IMR-90 (cell line): ENCODE data around the gene GTPBP6. TPM values are rescaled to one million over a fixed set of nuclear protein-coding genes. Genes with fewer than 3 reads are reported as not detected.

Experiments
- ATAC-seq: fragments of 200-7000 bp; cut with Tn5 transposase; 2 replicates; pipeline ENCODE4 v1.9.1; 2020; ENCODE audit warnings: low read depth, mild to moderate bottlenecking, moderate library complexity
- BruUV-seq: library from RNA; stranded (reverse); fragments of 400-500 nt; replicated peaks from 2 replicates; lab custom pipeline; 2021; lab: Mats Ljungman, UMichigan
- CTCF ChIA-PET: fragments of 300-600 bp; formaldehyde crosslinking; extraction: SDS; loops from one replicate; lab custom pipeline; 2021; ENCODE audit warnings: antibody characterized with exemption; lab: Yijun Ruan, JAX
- POLR2A ChIA-PET: fragments of 300-600 bp; sonication (Branson Sonifier 250); formaldehyde crosslinking; loops from one replicate; lab custom pipeline; 2022; ENCODE audit warnings: antibody characterized with exemption; ENCODE audit not compliant: unreplicated experiment; lab: Charles Lee
- DNase-seq: peaks from one replicate; pipeline ENCODE4 v3.0.0; 2013
- H2AFZ ChIP-seq: replicated peaks from 2 replicates; pipeline ENCODE3; 2013; ENCODE audit warnings: low read length, mild to moderate bottlenecking; ENCODE audit not compliant: poor library complexity
- H2AK5ac ChIP-seq: 2 replicates; pipeline ENCODE4 v1.6.1; 2013; ENCODE audit warnings: low read depth, low read length, inconsistent platforms
- H2AK9ac ChIP-seq: replicated peaks from 2 replicates; pipeline ENCODE3; 2013; ENCODE audit warnings: mild to moderate bottlenecking, low read depth, low read length, moderate library complexity; ENCODE audit not compliant: poor library complexity
- H2BK120ac ChIP-seq: 2 replicates; pipeline ENCODE4 v1.6.1; 2013; ENCODE audit warnings: low read depth, low read length, inconsistent platforms
- H2BK15ac ChIP-seq: 3 replicates; pipeline ENCODE4 v1.6.1; 2013; ENCODE audit warnings: low read depth, low read length, inconsistent platforms
- H2BK20ac ChIP-seq: 2 replicates; pipeline ENCODE4 v1.6.1; 2013; ENCODE audit warnings: low read depth, mild to moderate bottlenecking, inconsistent platforms, low read length, moderate library complexity
- H2BK5ac ChIP-seq: 2 replicates; pipeline ENCODE4 v1.6.1; 2013; ENCODE audit warnings: mild to moderate bottlenecking, low read depth, low read length, inconsistent platforms; ENCODE audit not compliant: poor library complexity, severe bottlenecking
- H3K14ac ChIP-seq: replicated peaks from 2 replicates; pipeline ENCODE4 v1.6.1; 2013; ENCODE audit warnings: low read depth, low read length, inconsistent platforms
- H3K18ac ChIP-seq: 2 replicates; pipeline ENCODE4 v1.6.1; 2013; ENCODE audit warnings: low read depth, low read length, control low read depth
- H3K23ac ChIP-seq: 2 replicates; pipeline ENCODE4 v1.6.1; 2013; ENCODE audit warnings: low read depth, low read length, inconsistent platforms
- H3K27ac ChIP-seq: 2 replicates; pipeline ENCODE4 v1.5.1; 2013; ENCODE audit warnings: mild to moderate bottlenecking, control low read depth, low read length; ENCODE audit not compliant: insufficient read depth
- H3K27me3 ChIP-seq: 2 replicates; pipeline ENCODE4 v1.6.1; 2013; ENCODE audit warnings: low read length; ENCODE audit not compliant: control insufficient read depth, insufficient read depth
- H3K36me3 ChIP-seq: 2 replicates; pipeline ENCODE4 v1.6.1; 2013; ENCODE audit warnings: low read length, mixed read lengths; ENCODE audit not compliant: control insufficient read depth, insufficient read depth
- H3K4ac ChIP-seq: 2 replicates; pipeline ENCODE4 v1.6.1; 2013; ENCODE audit warnings: low read depth, low read length, inconsistent platforms
- H3K4me1 ChIP-seq: 2 replicates; pipeline ENCODE4 v1.6.1; 2013; ENCODE audit warnings: low read length, mixed read lengths; ENCODE audit not compliant: control insufficient read depth, insufficient read depth
- H3K4me2 ChIP-seq: 2 replicates; pipeline ENCODE4 v1.6.1; 2013; ENCODE audit warnings: low read depth, mild to moderate bottlenecking, control low read depth, low read length, moderate library complexity
- H3K4me3 ChIP-seq: 2 replicates; pipeline ENCODE4 v1.5.1; 2013; ENCODE audit warnings: low read depth, mild to moderate bottlenecking, control low read depth, low read length, moderate library complexity; ENCODE audit not compliant: insufficient read depth
- H3K56ac ChIP-seq: 2 replicates; pipeline ENCODE4 v1.6.1; 2013; ENCODE audit warnings: low read length, inconsistent platforms; ENCODE audit not compliant: insufficient read depth; ENCODE audit errors: extremely low read depth
- H3K79me1 ChIP-seq, 2 experiments: 2 replicates each; pipeline ENCODE4 v1.6.1; 2013; ENCODE audit warnings: low read length in 2 of 2, inconsistent platforms in 1 of 2, low read depth in 1 of 2
- H3K9ac ChIP-seq: 2 replicates; pipeline ENCODE4 v1.6.1; 2013; ENCODE audit warnings: low read depth, low read length, control low read depth
- H3K9me1 ChIP-seq: 2 replicates; pipeline ENCODE4 v1.6.1; 2013; ENCODE audit warnings: low read length, inconsistent platforms; ENCODE audit not compliant: insufficient read depth
- H3K9me3 ChIP-seq: 2 replicates; pipeline ENCODE4 v1.6.1; 2013; ENCODE audit warnings: low read length; ENCODE audit not compliant: control insufficient read depth, insufficient read depth
- H4K20me1 ChIP-seq: 2 replicates; pipeline ENCODE4 v1.6.1; 2013; ENCODE audit warnings: low read length, inconsistent platforms; ENCODE audit not compliant: insufficient read depth
- H4K5ac ChIP-seq: 2 replicates; pipeline ENCODE4 v1.6.1; 2013; ENCODE audit warnings: mild to moderate bottlenecking, low read depth, low read length, control low read depth
- H4K8ac ChIP-seq, 2 experiments: 2 replicates each; pipeline ENCODE4 v1.6.1; 2013; ENCODE audit warnings: low read depth in 2 of 2, low read length in 2 of 2, control low read depth in 1 of 2, inconsistent platforms in 1 of 2
- H4K91ac ChIP-seq: 2 replicates; pipeline ENCODE4 v1.6.1; 2013; ENCODE audit warnings: low read depth, low read length, inconsistent platforms; ENCODE audit not compliant: insufficient read depth
- MAZ ChIP-seq: IDR thresholded peaks from 2 replicates; pipeline ENCODE4 v1.6.1; 2012; ENCODE audit warnings: low read depth, mild to moderate bottlenecking, low read length, improper control_type of control experiment, moderate library complexity, borderline replicate concordance
- MXI1 ChIP-seq: IDR thresholded peaks from 2 replicates; pipeline ENCODE4 v1.6.1; 2012; ENCODE audit warnings: low read depth, mild to moderate bottlenecking, low read length, moderate library complexity, borderline replicate concordance
- WGBS, 2 experiments: methylation state at CpG; one replicate each; pipeline versions ENCODE4 v1.1.5 to v1.1.7; 2013; ENCODE audit warnings: missing lambda C conversion rate in 2 of 2; ENCODE audit not compliant: insufficient read length in 1 of 2; ENCODE audit errors: extremely low coverage in 2 of 2; 5-methylcytosine and 5-hydroxymethylcytosine counted together
- dilution Hi-C: fragments of 300-500 bp; cut with HindIII; formaldehyde crosslinking; loops from one replicate; pipeline ENCODE4 v1.14.3; 2018; ENCODE audit warnings: low sequenced_read_pairs; ENCODE audit not compliant: unreplicated experiment
- in situ Hi-C: fragments of 300-500 bp; cut with MboI; formaldehyde crosslinking; loops from 3 replicates; pipeline ENCODE4 v1.14.3; 2019; ENCODE audit warnings: low sequenced_read_pairs, inconsistent platforms, mixed read lengths
- intact Hi-C: fragments of 100-400 bp; cut with micrococcal nuclease; formaldehyde crosslinking; loops from 2 replicates; pipeline ENCODE4 v1.10.0; 2022
- polyA plus RNA-seq, 3 experiments: library from polyadenylated mRNA; depleted of rRNA; stranded (reverse); fragments of >200 nt; gene quantifications; 2 replicates each; pipeline ENCODE4 v1.2.3, GENCODE V29; 2012; ENCODE audit warnings: low replicate concordance in 1 of 3
- total RNA-seq: library from RNA; depleted of rRNA; stranded (reverse); fragments of >200 nt; gene quantifications from 2 replicates; pipeline ENCODE4 v1.2.3, GENCODE V29; 2012
- TF ChIP-seq, protein P1 (sequence below): fragments of 150-350 bp; IDR thresholded peaks from 2 replicates; pipeline ENCODE4 v1.6.1; 2016; ENCODE audit warnings: low read depth, mild to moderate bottlenecking, low read length, moderate library complexity, borderline replicate concordance

The GTPBP6 gene
- total and polyA plus RNA-seq, 2 of the 4 experiments (the other 2 are of a cell fraction): 24.0 to 31.6 TPM

DNA sequence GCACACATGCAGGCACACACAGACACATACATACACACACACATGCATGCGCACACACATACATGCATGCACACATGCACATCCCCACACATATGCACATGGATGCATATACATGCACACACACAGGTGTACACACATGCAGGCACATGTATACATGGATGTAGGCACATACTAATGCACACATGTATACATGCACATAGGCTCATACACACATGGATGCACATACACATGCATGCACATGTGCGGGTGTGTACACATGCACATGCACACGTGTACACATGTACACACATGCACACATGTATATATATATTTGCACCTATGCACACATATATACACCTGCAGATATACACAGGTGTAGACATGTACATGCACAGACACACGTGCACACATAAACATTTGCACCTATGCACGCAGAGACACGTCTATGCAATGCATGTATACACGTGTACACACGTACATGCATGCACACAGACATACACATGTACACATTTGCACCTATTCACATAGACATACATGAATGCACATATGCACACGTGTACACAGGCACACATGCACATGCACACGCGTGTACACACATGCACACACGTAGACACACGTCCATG, 33.4 kb downstream of the GTPBP6 start:
- Histone ChIP-seq H3K27me3 (no peaks in the 10 kb centered on the region), H4K91ac (no peak overlapping the region), H3K9me1 (peaks cover 8% of the 10 kb centered on the region), H4K20me1 (no peaks in the 10 kb centered on the region), H3K9me3 (no peaks in the 10 kb centered on the region), H3K27ac (no peak overlapping the region), H3K36me3 (peaks cover 35% of the 10 kb centered on the region), H2AK9ac (no peak overlapping the region), H2AK5ac (no peak overlapping the region), H2BK120ac (no peak overlapping the region), H2BK5ac (no peak overlapping the region), H2BK20ac (no peak overlapping the region), H3K23ac (no peak overlapping the region), H3K9ac (no peak overlapping the region), H3K79me1 (peaks cover 8 to 35% of the 10 kb centered on the region in 2 experiments), H3K18ac (no peak overlapping the region), H3K4me3 (no peak overlapping the region), H4K5ac (no peak overlapping the region), H2BK15ac (no peak overlapping the region), H2AFZ (peak overlapping the region; percentile 51), H3K14ac (no peak overlapping the region), H3K4ac (no peak overlapping the region), H3K4me1 (no peaks in the 10 kb centered on the region), H4K8ac (no peak overlapping the region), H3K56ac (no peak overlapping the region), H3K4me2 (no peak overlapping the region)
- in situ Hi-C loops: no loop called here
- dilution Hi-C loops: no loop called here
- ATAC-seq (no peak), DNase-seq (no peak)
- intact Hi-C loops: no loop called here
- ChIA-PET POLR2A (no interaction called here), CTCF (no interaction called here)
- 98% methylated on average over 9 of the region's 13 CpGs; no CpG with 5 or more reads in 1 of the 2 experiments for WGBS, 2 experiments
- BruUV-seq: no TSS peak
- TF ChIP-seq MAZ: no peak
- TF ChIP-seq, protein P1, sequence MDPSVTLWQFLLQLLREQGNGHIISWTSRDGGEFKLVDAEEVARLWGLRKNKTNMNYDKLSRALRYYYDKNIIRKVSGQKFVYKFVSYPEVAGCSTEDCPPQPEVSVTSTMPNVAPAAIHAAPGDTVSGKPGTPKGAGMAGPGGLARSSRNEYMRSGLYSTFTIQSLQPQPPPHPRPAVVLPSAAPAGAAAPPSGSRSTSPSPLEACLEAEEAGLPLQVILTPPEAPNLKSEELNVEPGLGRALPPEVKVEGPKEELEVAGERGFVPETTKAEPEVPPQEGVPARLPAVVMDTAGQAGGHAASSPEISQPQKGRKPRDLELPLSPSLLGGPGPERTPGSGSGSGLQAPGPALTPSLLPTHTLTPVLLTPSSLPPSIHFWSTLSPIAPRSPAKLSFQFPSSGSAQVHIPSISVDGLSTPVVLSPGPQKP: no peak
- no peak for TF ChIP-seq MXI1
